B cell (primary cell): Measurements from ENCODE around the gene HTN3.

Source experiments
- EZH2 ChIP-seq: IDR thresholded peaks from 2 replicates; pipeline ENCODE4 v1.6.1; 2012; ENCODE audit warnings: borderline replicate concordance, low read depth, mild to moderate bottlenecking, moderate library complexity, low read length; ENCODE audit not compliant: insufficient read depth, poor library complexity, severe bottlenecking
- TF ChIP-seq, protein P1 (sequence below): fragments of 200-600 bp; IDR thresholded peaks from one replicate; pipeline ENCODE4 v1.8.0; 2022; ENCODE audit warnings: antibody characterized with exemption, mild to moderate bottlenecking

DNA sequence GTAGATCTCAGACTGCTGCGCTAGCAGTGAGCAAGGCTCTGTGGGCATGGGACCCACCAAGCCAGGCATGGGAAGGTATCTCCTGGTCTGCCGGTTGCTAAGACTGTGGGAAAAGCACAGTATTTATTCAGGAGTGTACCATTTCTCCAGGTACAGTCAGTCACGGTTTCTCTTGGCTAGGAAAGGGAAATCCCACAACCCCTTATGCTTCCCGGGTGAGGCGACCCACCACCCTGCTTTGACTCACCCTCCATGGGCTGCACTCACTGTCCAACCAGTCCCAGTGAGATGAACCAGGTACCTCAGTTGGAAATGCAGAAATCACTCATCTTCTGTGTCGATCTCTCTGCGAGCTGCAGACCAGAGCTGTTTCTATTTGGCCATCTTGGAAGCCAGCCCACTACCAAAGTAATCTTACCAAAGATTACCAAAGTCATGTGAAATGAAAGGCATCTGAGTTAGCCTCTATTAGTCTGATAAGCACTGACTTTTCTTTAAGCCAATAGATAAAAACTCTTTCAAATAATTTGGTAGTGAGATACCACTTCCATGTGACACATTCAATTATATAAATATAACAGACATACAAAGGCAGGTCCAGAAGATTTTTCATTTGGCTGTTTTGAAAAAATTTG is 13.5 kb downstream of the HTN3 start:
- TF ChIP-seq, protein P1, sequence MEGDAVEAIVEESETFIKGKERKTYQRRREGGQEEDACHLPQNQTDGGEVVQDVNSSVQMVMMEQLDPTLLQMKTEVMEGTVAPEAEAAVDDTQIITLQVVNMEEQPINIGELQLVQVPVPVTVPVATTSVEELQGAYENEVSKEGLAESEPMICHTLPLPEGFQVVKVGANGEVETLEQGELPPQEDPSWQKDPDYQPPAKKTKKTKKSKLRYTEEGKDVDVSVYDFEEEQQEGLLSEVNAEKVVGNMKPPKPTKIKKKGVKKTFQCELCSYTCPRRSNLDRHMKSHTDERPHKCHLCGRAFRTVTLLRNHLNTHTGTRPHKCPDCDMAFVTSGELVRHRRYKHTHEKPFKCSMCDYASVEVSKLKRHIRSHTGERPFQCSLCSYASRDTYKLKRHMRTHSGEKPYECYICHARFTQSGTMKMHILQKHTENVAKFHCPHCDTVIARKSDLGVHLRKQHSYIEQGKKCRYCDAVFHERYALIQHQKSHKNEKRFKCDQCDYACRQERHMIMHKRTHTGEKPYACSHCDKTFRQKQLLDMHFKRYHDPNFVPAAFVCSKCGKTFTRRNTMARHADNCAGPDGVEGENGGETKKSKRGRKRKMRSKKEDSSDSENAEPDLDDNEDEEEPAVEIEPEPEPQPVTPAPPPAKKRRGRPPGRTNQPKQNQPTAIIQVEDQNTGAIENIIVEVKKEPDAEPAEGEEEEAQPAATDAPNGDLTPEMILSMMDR = no peak
- no peak for TF ChIP-seq EZH2
